GM12875 (cell line): ENCODE measurements around the gene EFEMP1.

Source experiments
- H3K4me3 ChIP-seq: one replicate; pipeline ENCODE4 v1.5.1; 2011; ENCODE audit warnings: low read depth, low read length, control low read depth
- TF ChIP-seq, protein P1 (sequence below): IDR thresholded peaks from 2 replicates; pipeline ENCODE4 v1.5.1; 2011; ENCODE audit warnings: low read depth, mild to moderate bottlenecking, control low read depth, inconsistent platforms, low read length, moderate library complexity, borderline replicate concordance; ENCODE audit not compliant: insufficient read depth

EFEMP1 gene

DNA sequence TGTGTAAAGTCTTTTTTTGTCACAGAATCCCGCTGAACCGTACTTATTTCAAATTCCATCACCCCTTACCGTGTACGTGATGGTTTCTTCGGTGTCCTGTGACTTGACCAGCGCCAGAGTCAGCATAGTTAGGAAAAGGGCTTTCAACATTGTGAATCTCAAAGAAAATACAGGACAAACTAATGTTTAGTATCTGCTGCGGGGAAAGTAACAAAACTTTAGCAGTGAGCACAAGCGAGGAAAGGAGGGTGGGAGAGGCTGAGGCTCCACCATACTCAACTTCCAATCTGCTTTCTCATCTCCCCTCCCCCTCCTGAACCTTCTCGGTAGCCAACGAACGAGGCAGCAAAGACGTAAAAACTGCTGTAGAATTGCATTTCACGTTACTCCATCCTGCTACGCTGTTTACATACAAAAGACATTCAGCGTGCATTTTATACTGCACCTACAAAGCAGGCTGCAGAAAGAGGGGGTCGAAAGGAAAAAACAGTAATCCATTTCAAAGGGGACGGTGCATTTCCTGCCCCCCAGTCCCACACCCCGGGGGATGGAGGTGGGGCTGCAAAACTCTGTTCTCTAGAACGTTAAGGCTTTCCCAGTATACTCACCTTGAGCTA is 1.2 kb downstream of the EFEMP1 start:
- TF ChIP-seq, protein P1, sequence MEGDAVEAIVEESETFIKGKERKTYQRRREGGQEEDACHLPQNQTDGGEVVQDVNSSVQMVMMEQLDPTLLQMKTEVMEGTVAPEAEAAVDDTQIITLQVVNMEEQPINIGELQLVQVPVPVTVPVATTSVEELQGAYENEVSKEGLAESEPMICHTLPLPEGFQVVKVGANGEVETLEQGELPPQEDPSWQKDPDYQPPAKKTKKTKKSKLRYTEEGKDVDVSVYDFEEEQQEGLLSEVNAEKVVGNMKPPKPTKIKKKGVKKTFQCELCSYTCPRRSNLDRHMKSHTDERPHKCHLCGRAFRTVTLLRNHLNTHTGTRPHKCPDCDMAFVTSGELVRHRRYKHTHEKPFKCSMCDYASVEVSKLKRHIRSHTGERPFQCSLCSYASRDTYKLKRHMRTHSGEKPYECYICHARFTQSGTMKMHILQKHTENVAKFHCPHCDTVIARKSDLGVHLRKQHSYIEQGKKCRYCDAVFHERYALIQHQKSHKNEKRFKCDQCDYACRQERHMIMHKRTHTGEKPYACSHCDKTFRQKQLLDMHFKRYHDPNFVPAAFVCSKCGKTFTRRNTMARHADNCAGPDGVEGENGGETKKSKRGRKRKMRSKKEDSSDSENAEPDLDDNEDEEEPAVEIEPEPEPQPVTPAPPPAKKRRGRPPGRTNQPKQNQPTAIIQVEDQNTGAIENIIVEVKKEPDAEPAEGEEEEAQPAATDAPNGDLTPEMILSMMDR = no peak
- H3K4me3 ChIP-seq = no peak overlapping the region

GRCh38 chr2:55919574-55919973 is 4.0 kb downstream of the EFEMP1 start:
- TF ChIP-seq, protein P1 = no peak
- H3K4me3 ChIP-seq = no peak overlapping the region

- TF ChIP-seq, protein P1 = no peak
These were observed 4.7 kb downstream of the EFEMP1 start for GRCh38 chr2:55918856-55919255.

GRCh38 chr2:55917713-55918390 is 5.7 kb downstream of the EFEMP1 start:
- TF ChIP-seq, protein P1 = no peak
- no peak overlapping the region for H3K4me3 ChIP-seq

More at GRCh38 chr2:55918856-55919255, 4.7 kb downstream of the EFEMP1 start:
- no peak overlapping the region for H3K4me3 ChIP-seq

DNA sequence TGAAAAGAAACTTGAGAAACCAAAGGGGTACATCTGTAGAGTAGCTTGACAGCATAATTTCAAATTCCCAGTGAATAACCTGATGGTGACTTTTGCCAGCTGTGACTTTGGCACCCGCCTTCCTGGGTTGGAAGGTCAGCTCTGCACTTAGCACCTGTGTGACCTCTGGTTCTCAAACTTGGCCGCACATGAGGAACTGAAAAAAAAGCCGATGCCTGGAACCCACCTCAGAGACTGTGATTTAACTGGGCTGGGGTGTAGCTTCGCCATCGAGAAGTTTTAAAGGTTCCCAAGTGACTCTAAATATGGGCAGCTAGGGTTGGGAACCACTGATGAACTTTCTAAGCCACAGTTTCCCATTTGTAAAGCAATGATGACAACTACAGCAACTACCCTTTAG is 6.5 kb downstream of the EFEMP1 start:
- no peak overlapping the region for H3K4me3 ChIP-seq
- TF ChIP-seq, protein P1 = no peak

GRCh38 chr2:55916473-55917049 is 7.0 kb downstream of the EFEMP1 start:
- H3K4me3 ChIP-seq = no peak overlapping the region
- TF ChIP-seq, protein P1 = no peak

GRCh38 chr2:55914786-55915185 is 8.8 kb downstream of the EFEMP1 start:
- TF ChIP-seq, protein P1 = no peak
- no peak overlapping the region for H3K4me3 ChIP-seq
